GM21825 (cell line): ENCODE measurements around the gene DGUOK.

ENCODE experiments used
- ATAC-seq: cut with Tn5 transposase; IDR thresholded peaks from one replicate; pipeline ENCODE4 v1.9.1; 2021; ENCODE audit warnings: mild to moderate bottlenecking, moderate library complexity; ENCODE audit not compliant: unreplicated experiment

DGUOK gene

GRCh38 chr2:73993778-73994177 lies 67.1 kb downstream of the DGUOK start:
- no peak for ATAC-seq

GRCh38 chr2:73994178-73994831 lies 67.6 kb downstream of the DGUOK start:
- ATAC-seq: no peak

- ATAC-seq: no peak
Measured at GRCh38 chr2:73995810-73996209, 69.1 kb downstream of the DGUOK start.

GRCh38 chr2:73997813-73998212 lies 71.1 kb downstream of the DGUOK start:
- ATAC-seq: no peak

GRCh38 chr2:73998451-73998850 lies 71.8 kb downstream of the DGUOK start:
- ATAC-seq: no peak

GRCh38 chr2:73998933-73999332 lies 72.3 kb downstream of the DGUOK start:
- no peak for ATAC-seq

- ATAC-seq: no peak
Measured at GRCh38 chr2:73999881-74000597, 73.4 kb downstream of the DGUOK start.

- ATAC-seq: no peak
Measured at GRCh38 chr2:74000666-74001065, 74.0 kb downstream of the DGUOK start.

GRCh38 chr2:74001121-74001520 lies 74.4 kb downstream of the DGUOK start:
- no peak for ATAC-seq

- ATAC-seq: peak; percentile 52
Measured at GRCh38 chr2:74001781-74002504, 75.3 kb downstream of the DGUOK start.

GRCh38 chr2:74002505-74003421 lies 76.1 kb downstream of the DGUOK start:
- peak; percentile 84 for ATAC-seq

- ATAC-seq: no peak
Measured at GRCh38 chr2:74003494-74004211, 77.0 kb downstream of the DGUOK start.

- ATAC-seq: no peak
Measured at GRCh38 chr2:74004212-74005182, 77.8 kb downstream of the DGUOK start.

GRCh38 chr2:74005786-74006185 lies 79.1 kb downstream of the DGUOK start:
- no peak for ATAC-seq

- no peak for ATAC-seq
Measured at GRCh38 chr2:74006459-74006858, 79.8 kb downstream of the DGUOK start.

- no peak for ATAC-seq
Measured at GRCh38 chr2:74007121-74007520, 80.4 kb downstream of the DGUOK start.

GRCh38 chr2:74007711-74008110 lies 81.0 kb downstream of the DGUOK start:
- no peak for ATAC-seq
